A549 (cell line): ENCODE data around the gene CLDN1.

Experiments used
- CEBPB ChIP-seq, 2 experiments: fragments of >200 bp in 1 of 2; sonication (Bioruptor Twin) in 1 of 2; formaldehyde crosslinking in 1 of 2; IDR thresholded peaks; 2 replicates each; pipeline ENCODE4 v1.6.1; 2012 to 2016
- CHD2 ChIP-seq: fragments of 150-350 bp; IDR thresholded peaks from 2 replicates; pipeline ENCODE4 v1.6.1; 2014; ENCODE audit warnings: low read length; ENCODE audit not compliant: partially characterized antibody
- FOSB ChIP-seq: fragments of 250-450 bp; sonication (Bioruptor Pico); IDR thresholded peaks from 2 replicates; pipeline ENCODE4 v1.5.0; 2020; ENCODE audit warnings: mild to moderate bottlenecking, moderate library complexity
- POLR2A ChIP-seq: IDR thresholded peaks from 2 replicates; pipeline ENCODE4 v1.6.1; 2012; ENCODE audit warnings: mild to moderate bottlenecking, low read length
- RCOR1 ChIP-seq: fragments of 150-350 bp; IDR thresholded peaks from 2 replicates; pipeline ENCODE4 v1.6.1; 2014; ENCODE audit warnings: antibody characterized with exemption, low read length, low read depth
- TF ChIP-seq, protein P1 (sequence below): fragments of >200 bp; sonication (Bioruptor Twin); formaldehyde crosslinking; IDR thresholded peaks from 3 replicates; pipeline ENCODE4 v1.5.1; 2016
- TF ChIP-seq, protein P2 (sequence below): fragments of 200-600 bp; sonication (generic); IDR thresholded peaks from 2 replicates; pipeline ENCODE4 v1.6.1; 2016; ENCODE audit warnings: antibody characterized with exemption, mild to moderate bottlenecking, moderate library complexity

DNA sequence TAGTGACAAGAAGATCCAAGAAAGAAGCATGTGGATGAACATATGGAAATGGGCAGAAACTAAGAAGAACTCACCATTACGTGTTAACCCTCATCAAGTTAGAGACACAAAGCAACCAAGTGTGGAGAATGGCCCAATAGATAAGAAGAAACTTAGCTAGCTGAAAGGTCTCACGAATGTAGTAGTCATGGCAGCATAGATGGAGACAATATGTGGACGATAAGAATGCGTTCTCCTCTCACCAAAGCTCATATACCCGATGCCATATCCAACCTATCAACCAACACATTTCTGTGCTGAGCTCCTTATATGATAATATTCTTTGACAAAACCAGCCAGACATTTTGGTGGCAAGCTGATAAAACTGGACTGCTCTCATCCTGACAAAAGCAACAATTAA lies 15.1 kb upstream of the CLDN1 start:
- TF ChIP-seq RCOR1 = no peak
- no peak for TF ChIP-seq FOSB
- no peak for TF ChIP-seq CHD2
- no peak for TF ChIP-seq CEBPB (IDR thresholded peaks at IDR 0.05)
- TF ChIP-seq, protein P1, sequence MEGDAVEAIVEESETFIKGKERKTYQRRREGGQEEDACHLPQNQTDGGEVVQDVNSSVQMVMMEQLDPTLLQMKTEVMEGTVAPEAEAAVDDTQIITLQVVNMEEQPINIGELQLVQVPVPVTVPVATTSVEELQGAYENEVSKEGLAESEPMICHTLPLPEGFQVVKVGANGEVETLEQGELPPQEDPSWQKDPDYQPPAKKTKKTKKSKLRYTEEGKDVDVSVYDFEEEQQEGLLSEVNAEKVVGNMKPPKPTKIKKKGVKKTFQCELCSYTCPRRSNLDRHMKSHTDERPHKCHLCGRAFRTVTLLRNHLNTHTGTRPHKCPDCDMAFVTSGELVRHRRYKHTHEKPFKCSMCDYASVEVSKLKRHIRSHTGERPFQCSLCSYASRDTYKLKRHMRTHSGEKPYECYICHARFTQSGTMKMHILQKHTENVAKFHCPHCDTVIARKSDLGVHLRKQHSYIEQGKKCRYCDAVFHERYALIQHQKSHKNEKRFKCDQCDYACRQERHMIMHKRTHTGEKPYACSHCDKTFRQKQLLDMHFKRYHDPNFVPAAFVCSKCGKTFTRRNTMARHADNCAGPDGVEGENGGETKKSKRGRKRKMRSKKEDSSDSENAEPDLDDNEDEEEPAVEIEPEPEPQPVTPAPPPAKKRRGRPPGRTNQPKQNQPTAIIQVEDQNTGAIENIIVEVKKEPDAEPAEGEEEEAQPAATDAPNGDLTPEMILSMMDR = no peak
- TF ChIP-seq POLR2A = no peak
- TF ChIP-seq, protein P2, sequence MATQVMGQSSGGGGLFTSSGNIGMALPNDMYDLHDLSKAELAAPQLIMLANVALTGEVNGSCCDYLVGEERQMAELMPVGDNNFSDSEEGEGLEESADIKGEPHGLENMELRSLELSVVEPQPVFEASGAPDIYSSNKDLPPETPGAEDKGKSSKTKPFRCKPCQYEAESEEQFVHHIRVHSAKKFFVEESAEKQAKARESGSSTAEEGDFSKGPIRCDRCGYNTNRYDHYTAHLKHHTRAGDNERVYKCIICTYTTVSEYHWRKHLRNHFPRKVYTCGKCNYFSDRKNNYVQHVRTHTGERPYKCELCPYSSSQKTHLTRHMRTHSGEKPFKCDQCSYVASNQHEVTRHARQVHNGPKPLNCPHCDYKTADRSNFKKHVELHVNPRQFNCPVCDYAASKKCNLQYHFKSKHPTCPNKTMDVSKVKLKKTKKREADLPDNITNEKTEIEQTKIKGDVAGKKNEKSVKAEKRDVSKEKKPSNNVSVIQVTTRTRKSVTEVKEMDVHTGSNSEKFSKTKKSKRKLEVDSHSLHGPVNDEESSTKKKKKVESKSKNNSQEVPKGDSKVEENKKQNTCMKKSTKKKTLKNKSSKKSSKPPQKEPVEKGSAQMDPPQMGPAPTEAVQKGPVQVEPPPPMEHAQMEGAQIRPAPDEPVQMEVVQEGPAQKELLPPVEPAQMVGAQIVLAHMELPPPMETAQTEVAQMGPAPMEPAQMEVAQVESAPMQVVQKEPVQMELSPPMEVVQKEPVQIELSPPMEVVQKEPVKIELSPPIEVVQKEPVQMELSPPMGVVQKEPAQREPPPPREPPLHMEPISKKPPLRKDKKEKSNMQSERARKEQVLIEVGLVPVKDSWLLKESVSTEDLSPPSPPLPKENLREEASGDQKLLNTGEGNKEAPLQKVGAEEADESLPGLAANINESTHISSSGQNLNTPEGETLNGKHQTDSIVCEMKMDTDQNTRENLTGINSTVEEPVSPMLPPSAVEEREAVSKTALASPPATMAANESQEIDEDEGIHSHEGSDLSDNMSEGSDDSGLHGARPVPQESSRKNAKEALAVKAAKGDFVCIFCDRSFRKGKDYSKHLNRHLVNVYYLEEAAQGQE = no peak
